Endothelial cell of umbilical vein (primary cell): Measurements from ENCODE around the gene ZDHHC14. TPM values are rescaled to one million over a fixed set of nuclear protein-coding genes. Genes with fewer than 3 reads are reported as not detected.

Experiments used
- BruUV-seq: library from RNA; stranded (reverse); fragments of 400-500 nt; replicated peaks from 2 replicates; lab custom pipeline; 2021; lab: Mats Ljungman, UMichigan
- CTCF ChIA-PET: fragments of 300-600, 350-600 bp; sonication (Branson Sonifier 250); formaldehyde crosslinking; loops from one replicate; lab custom pipeline; 2021; ENCODE audit warnings: antibody characterized with exemption, inconsistent platforms; lab: Charles Lee
- POLR2A ChIA-PET: fragments of 300-600, 350-600 bp; sonication (Branson Sonifier 250); formaldehyde crosslinking; loops from one replicate; lab custom pipeline; 2021; ENCODE audit warnings: antibody characterized with exemption, inconsistent platforms; lab: Charles Lee
- DNase-seq: peaks from one replicate; pipeline ENCODE4 v3.0.0-alpha.2; 2011; ENCODE audit warnings: low read depth, low spot score
- FAIRE-seq: peaks from 2 replicates; lab custom pipeline; 2011; peaks lifted over from hg19 to GRCh38; lab: Jason Lieb, UNC
- H2AFZ ChIP-seq: 2 replicates; pipeline ENCODE4 v1.6.0; 2012; ENCODE audit warnings: low read depth, low read length, control low read depth, inconsistent platforms
- H3K27ac ChIP-seq: 2 replicates; pipeline ENCODE4 v1.5.1; 2011; ENCODE audit warnings: low read depth, mild to moderate bottlenecking, control low read depth, low read length, moderate library complexity; ENCODE audit not compliant: insufficient read depth
- H3K27me3 ChIP-seq, 2 experiments: 2 replicates each; pipeline versions ENCODE4 v1.6.0 to v1.6.1; 2011; ENCODE audit warnings: low read length in 2 of 2, mixed read lengths in 1 of 2; ENCODE audit not compliant: control insufficient read depth in 2 of 2, insufficient read depth in 2 of 2
- H3K36me3 ChIP-seq, 2 experiments: 2 replicates in 1 of 2; 3 replicates in 1 of 2; pipeline ENCODE4 v1.5.1; 2011; ENCODE audit warnings: low read length in 2 of 2, mild to moderate bottlenecking in 1 of 2, moderate library complexity in 1 of 2; ENCODE audit not compliant: control insufficient read depth in 2 of 2, insufficient read depth in 2 of 2; ENCODE audit errors: extremely low read depth in 1 of 2
- H3K4me1 ChIP-seq: 3 replicates; pipeline ENCODE4 v1.5.1; 2011; ENCODE audit warnings: mild to moderate bottlenecking, low read length; ENCODE audit not compliant: control insufficient read depth, insufficient read depth; ENCODE audit errors: extremely low read depth
- H3K4me2 ChIP-seq: 2 replicates; pipeline ENCODE4 v1.6.1; 2011; ENCODE audit warnings: low read length, control low read depth, mixed read lengths; ENCODE audit not compliant: insufficient read depth
- H3K4me3 ChIP-seq, 3 experiments: fragments of 200-600 bp in 1 of 3; sonication (generic), shearing (Covaris generic) in 1 of 3; replicated peaks in 1 of 3; 2 replicates each; pipeline ENCODE4 v1.5.1; 2011 to 2016; ENCODE audit warnings: control low read depth in 3 of 3, low read length in 3 of 3, mild to moderate bottlenecking in 2 of 3, inconsistent platforms in 1 of 3, low read depth in 1 of 3, moderate library complexity in 1 of 3; ENCODE audit not compliant: insufficient read depth in 1 of 3
- H3K79me2 ChIP-seq: 2 replicates; pipeline ENCODE4 v1.6.0; 2012; ENCODE audit warnings: low read length, inconsistent platforms; ENCODE audit not compliant: control insufficient read depth, insufficient read depth
- H3K9ac ChIP-seq: replicated peaks from 2 replicates; pipeline ENCODE3; 2011; ENCODE audit warnings: low read length, control low read depth; ENCODE audit not compliant: insufficient read depth; ENCODE audit errors: extremely low read depth
- H3K9me1 ChIP-seq: replicated peaks from 3 replicates; pipeline ENCODE4 v1.6.0; 2011; ENCODE audit warnings: mild to moderate bottlenecking, low read length; ENCODE audit not compliant: control insufficient read depth, insufficient read depth; ENCODE audit errors: extremely low read depth
- H3K9me3 ChIP-seq: replicated peaks from 2 replicates; pipeline ENCODE4 v1.5.1; 2012; ENCODE audit warnings: low read length, inconsistent platforms; ENCODE audit not compliant: control insufficient read depth, insufficient read depth
- H4K20me1 ChIP-seq: replicated peaks from 2 replicates; pipeline ENCODE3; 2011; ENCODE audit warnings: mild to moderate bottlenecking, low read length; ENCODE audit not compliant: control insufficient read depth, insufficient read depth; ENCODE audit errors: extremely low read depth
- CTCF ChIP-seq, 2 donors: IDR thresholded peaks; 1 replicate in 1 of 2; 2 replicates in 1 of 2; pipeline ENCODE4 v1.5.1; 2011; ENCODE audit warnings: low read length in 2 of 2, mild to moderate bottlenecking in 2 of 2, moderate library complexity in 2 of 2, control low read depth in 1 of 2, inconsistent platforms in 1 of 2, low read depth in 1 of 2; ENCODE audit not compliant: insufficient read depth in 1 of 2; ENCODE audit errors: extremely low read depth in 1 of 2
- EZH2 ChIP-seq: IDR thresholded peaks from 2 replicates; pipeline ENCODE4 v1.6.1; 2012; ENCODE audit warnings: borderline replicate concordance, low read depth, mild to moderate bottlenecking, moderate library complexity, low read length, inconsistent platforms; ENCODE audit not compliant: severe bottlenecking
- FOS ChIP-seq: IDR thresholded peaks from 2 replicates; pipeline ENCODE4 v1.6.1; 2011; ENCODE audit warnings: mild to moderate bottlenecking, low read length, moderate library complexity, borderline replicate concordance; ENCODE audit not compliant: insufficient read depth
- GATA2 ChIP-seq: IDR thresholded peaks from 2 replicates; pipeline ENCODE4 v1.7.0; 2011; ENCODE audit warnings: low read depth, mild to moderate bottlenecking, moderate library complexity, mixed read lengths, low read length; ENCODE audit not compliant: insufficient read length, insufficient read depth
- JUN ChIP-seq: IDR thresholded peaks from 2 replicates; pipeline ENCODE4 v1.6.1; 2011; ENCODE audit warnings: borderline replicate concordance, low read depth; ENCODE audit not compliant: insufficient read length, insufficient read depth
- MAX ChIP-seq: IDR thresholded peaks from 2 replicates; pipeline ENCODE4 v1.6.1; 2011; ENCODE audit not compliant: insufficient read depth, insufficient read length
- MYC ChIP-seq: IDR thresholded peaks from one replicate; pipeline ENCODE4 v1.6.1; 2011; ENCODE audit warnings: mild to moderate bottlenecking, low read depth, low read length
- POLR2A ChIP-seq: IDR thresholded peaks from 2 replicates; pipeline ENCODE4 v1.6.1; 2012; ENCODE audit warnings: low read depth, mild to moderate bottlenecking, control low read depth, low read length
- POLR2AphosphoS5 ChIP-seq: IDR thresholded peaks from 2 replicates; pipeline ENCODE4 v1.6.1; 2012; ENCODE audit warnings: low read depth, mild to moderate bottlenecking, control low read depth, low read length, moderate library complexity; ENCODE audit not compliant: insufficient read depth
- dilution Hi-C: fragments of 300-500 bp; cut with MboI; formaldehyde crosslinking; loops from one replicate; pipeline ENCODE4 v1.15.0; 2019; ENCODE audit warnings: low sequenced_read_pairs; ENCODE audit not compliant: extremely low pct_ligation_motif_present
- intact Hi-C: fragments of 100-400 bp; cut with micrococcal nuclease; formaldehyde crosslinking; loops from one replicate; pipeline ENCODE4 v1.10.0; 2022
- polyA plus RNA-seq, 4 experiments: library from polyadenylated mRNA; depleted of rRNA in 3 of 4; stranded (reverse) in 3 of 4; unstranded in 1 of 4; fragments of >200 nt; gene quantifications; 2 replicates each; pipeline versions ENCODE4 v1.2.1 to v1.2.3, GENCODE V29; 2011 to 2012; ENCODE audit warnings: missing spikeins in 1 of 4
- total RNA-seq: library from RNA; stranded (reverse); gene quantifications from 2 replicates; pipeline ENCODE4 v1.2.3, GENCODE V29; 2021

Gene ZDHHC14
- total and polyA plus RNA-seq, 2 donors (not counting 3 experiments of a cell fraction or from before 2014, with no cell fraction given) = 23.0 to 25.6 TPM

- no peak for TF ChIP-seq GATA2
- no peak for TF ChIP-seq EZH2
- TF ChIP-seq FOS = no peak
- no peak for TF ChIP-seq CTCF (IDR thresholded peaks at IDR 0.05; ENCODE audit: extremely low read depth in 1 of 2, insufficient read depth in 1 of 2, low read depth in 1 of 2, low read length in 2 of 2)
- TF ChIP-seq POLR2AphosphoS5 = no peak
- TF ChIP-seq POLR2A = no peak
- TF ChIP-seq MAX = no peak
- no peak for TF ChIP-seq MYC
- TF ChIP-seq JUN = no peak
- Histone ChIP-seq H3K36me3 (no peaks in the 10 kb centered on the region), H3K9ac (no peak overlapping the region), H3K79me2 (no peaks in the 10 kb centered on the region), H3K9me3 (no peaks in the 10 kb centered on the region), H3K4me2 (no peak overlapping the region), H3K9me1 (no peaks in the 10 kb centered on the region), H4K20me1 (no peaks in the 10 kb centered on the region), H2AFZ (no peak overlapping the region), H3K4me3 (no peak overlapping the region), H3K27ac (no peak overlapping the region), H3K4me1 (no peaks in the 10 kb centered on the region), H3K27me3 (no peaks in the 10 kb centered on the region)
- FAIRE-seq (no peak), DNase-seq (no peak)
- CTCF ChIA-PET = interaction anchor here (0.9 kb wide), 1 partner anchor 167 kb away, joined by 4 read pairs; no protein-coding TSS in a partner anchor
- dilution Hi-C loops = no loop called here
- intact Hi-C loops = no loop called here
- BruUV-seq = no TSS peak
- POLR2A ChIA-PET = no interaction called here
Measured at GRCh38 chr6:157481189-157481864, 100.3 kb downstream of the ZDHHC14 start.
